HAP-1 (cell line): ENCODE results near the gene PRKCH.

Experiments used
- DNase-seq, 2 experiments: peaks; one replicate each; pipeline ENCODE4 v3.0.0-alpha.2; 2016 to 2020; ENCODE audit warnings: low spot score in 2 of 2
- H3K27me3 ChIP-seq: fragments of 250-450 bp; sonication (Bioruptor Pico); 2 replicates; pipeline ENCODE4 v1.5.1; 2020; ENCODE audit warnings: low read depth, mild to moderate bottlenecking, moderate library complexity
- H3K36me3 ChIP-seq: fragments of 250-450 bp; sonication (Bioruptor Pico); replicated peaks from 2 replicates; pipeline ENCODE4 v1.5.1; 2020; ENCODE audit warnings: mild to moderate bottlenecking
- H3K4me1 ChIP-seq: fragments of 250-450 bp; sonication (Bioruptor Pico); 2 replicates; pipeline ENCODE4 v1.5.1; 2020; ENCODE audit warnings: mild to moderate bottlenecking
- H3K4me3 ChIP-seq: fragments of 250-450 bp; sonication (Bioruptor Pico); 2 replicates; pipeline ENCODE4 v1.5.1; 2020; ENCODE audit warnings: mild to moderate bottlenecking, moderate library complexity
- H3K9me3 ChIP-seq: fragments of 250-450 bp; sonication (Bioruptor Pico); 2 replicates; pipeline ENCODE4 v1.5.1; 2020; ENCODE audit warnings: mild to moderate bottlenecking, moderate library complexity
- in situ Hi-C: fragments of 300-500 bp; cut with MboI; formaldehyde crosslinking; loops from 3 replicates; pipeline ENCODE4 v1.14.3; 2020; ENCODE audit warnings: low sequenced_read_pairs, inconsistent platforms, mixed read lengths

The PRKCH gene

DNA sequence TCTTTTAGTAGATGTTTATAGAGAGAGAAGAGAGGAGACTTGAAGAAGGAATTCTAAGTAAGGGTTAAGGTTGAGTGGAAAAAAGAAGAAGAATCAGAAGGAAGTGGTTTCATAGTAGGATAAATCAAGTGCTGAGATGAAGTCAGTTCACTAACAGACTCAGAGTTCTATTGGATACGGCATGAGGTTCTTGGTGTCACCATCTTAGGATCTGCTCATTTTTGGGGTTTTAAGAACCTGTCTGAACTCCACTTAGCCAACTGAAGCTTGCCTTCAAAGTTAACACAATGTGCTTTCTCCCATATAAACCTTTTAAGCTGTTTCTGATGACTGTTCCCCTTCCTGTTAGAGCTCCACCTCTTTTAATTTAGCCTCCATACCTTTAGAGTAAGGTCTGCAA, 152.6 kb downstream of the PRKCH start:
- Histone ChIP-seq H3K36me3 (no peaks in the 10 kb centered on the region), H3K27me3 (peaks cover 60% of the 10 kb centered on the region), H3K4me1 (no peaks in the 10 kb centered on the region), H3K4me3 (no peak overlapping the region), H3K9me3 (no peaks in the 10 kb centered on the region)
- no peak for DNase-seq
- in situ Hi-C loops: no loop called here

DNA sequence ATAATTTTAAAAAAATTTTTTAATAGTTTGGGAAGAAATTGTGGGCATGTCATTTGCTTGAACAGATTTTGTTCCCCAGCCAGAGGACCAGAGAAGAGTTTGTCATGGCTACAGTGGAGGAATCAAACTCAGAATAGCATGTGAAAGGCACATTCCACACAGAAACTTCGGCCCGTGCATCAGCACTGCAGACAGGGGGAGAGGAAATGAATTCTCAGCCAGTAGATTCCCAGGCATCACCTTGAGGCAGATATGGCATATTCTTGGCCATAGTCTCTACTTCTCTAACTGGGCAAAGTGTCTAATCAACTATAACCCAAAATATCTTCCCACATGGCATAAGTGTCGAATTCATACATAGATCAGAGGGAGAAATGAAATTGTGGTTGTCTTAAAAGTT, 153.3 kb downstream of the PRKCH start:
- peaks cover 63% of the 10 kb centered on the region for H3K27me3 ChIP-seq
- H3K36me3 ChIP-seq: no peaks in the 10 kb centered on the region
- H3K4me3 ChIP-seq: no peak overlapping the region
- in situ Hi-C loops: no loop called here
- no peak for DNase-seq
- no peaks in the 10 kb centered on the region for H3K4me1 ChIP-seq
- no peaks in the 10 kb centered on the region for H3K9me3 ChIP-seq

DNA sequence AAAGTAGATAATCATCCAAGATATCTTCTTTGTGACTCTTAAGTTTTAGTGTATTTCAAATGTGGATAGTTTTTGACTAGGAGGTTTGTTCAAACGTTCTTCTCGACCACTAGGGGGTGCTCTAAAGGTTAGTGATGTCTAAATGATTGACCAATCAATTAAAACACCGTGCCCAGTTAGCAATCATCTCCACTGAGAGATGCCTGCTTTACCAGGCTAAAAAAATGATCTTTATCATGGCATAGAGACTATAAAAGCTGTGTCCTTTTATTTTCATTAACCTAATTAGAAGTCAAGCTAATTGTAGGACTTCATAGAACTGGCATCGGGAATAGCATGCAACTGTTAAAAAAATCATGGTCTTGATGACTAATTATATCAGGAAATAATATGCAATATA, 153.9 kb downstream of the PRKCH start:
- no peaks in the 10 kb centered on the region for H3K4me1 ChIP-seq
- H3K9me3 ChIP-seq: no peaks in the 10 kb centered on the region
- no peaks in the 10 kb centered on the region for H3K36me3 ChIP-seq
- in situ Hi-C loops: no loop called here
- no peak overlapping the region for H3K4me3 ChIP-seq
- peaks cover 66% of the 10 kb centered on the region for H3K27me3 ChIP-seq
- DNase-seq: peak; percentile 22 to 67

DNA sequence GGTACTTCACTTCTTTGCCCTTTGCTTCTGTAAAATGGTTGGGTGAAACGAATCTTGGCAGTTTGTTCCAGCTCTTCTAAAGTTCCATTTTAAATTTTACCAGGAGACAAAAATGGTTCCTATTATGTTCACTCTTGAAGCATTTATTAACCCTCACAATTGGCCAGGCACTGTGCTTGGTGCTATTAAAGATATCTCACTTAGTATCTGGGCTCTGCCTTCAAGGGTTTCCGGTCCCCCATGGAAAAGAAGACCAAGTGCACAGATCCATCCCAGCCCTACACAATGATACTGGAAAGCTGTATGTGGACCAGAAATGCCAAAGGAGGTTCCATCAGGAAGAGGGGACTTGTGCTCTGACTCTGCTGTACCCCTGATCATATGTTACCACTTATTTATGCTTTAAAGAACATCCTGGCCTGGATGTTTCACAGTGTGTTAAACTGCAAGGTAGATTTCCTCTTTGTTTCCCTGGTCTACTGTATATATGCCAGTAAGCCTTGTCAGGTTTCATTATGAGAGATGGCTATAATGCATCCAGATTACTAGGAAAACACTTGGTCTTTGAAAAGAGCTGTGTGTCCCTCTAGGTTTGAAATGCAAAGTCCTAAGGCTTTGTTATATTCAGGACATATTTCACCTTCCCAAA, 154.8 kb downstream of the PRKCH start:
- Histone ChIP-seq H3K4me3 (no peak overlapping the region), H3K4me1 (no peaks in the 10 kb centered on the region), H3K27me3 (peaks cover 71% of the 10 kb centered on the region), H3K36me3 (no peaks in the 10 kb centered on the region), H3K9me3 (no peaks in the 10 kb centered on the region)
- in situ Hi-C loops: no loop called here
- DNase-seq: no peak

DNA sequence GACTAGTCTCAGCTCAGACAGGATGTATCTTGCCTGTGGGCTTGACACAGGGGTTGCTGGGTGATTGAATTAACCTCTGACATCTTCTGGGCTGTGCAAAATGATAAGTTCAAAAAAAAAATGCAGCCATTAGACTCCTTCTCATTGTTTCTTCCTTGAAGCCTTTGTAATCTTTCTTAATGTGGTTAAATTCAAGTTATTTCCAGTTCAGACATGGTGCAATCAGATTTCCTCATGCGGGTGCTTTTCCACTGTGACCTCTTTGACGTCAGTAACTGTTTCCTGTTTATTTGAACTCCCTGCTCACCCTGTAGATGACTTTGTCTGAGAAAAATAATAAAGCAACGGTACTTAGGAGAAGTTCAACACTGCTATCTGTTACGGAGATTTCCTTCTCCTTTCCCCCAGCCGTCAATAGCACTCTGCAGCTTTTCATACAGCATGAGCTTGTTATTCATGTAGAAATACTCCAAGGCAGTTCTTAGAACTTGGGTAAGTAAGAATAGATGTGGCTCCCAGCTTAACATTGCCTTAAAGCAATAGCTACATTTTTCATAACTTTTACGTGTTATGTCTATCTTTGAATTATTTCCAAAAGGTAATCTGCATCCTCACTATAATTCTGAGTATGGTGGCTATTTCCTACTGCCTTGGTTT, 155.5 kb downstream of the PRKCH start:
- in situ Hi-C loops: no loop called here

DNA sequence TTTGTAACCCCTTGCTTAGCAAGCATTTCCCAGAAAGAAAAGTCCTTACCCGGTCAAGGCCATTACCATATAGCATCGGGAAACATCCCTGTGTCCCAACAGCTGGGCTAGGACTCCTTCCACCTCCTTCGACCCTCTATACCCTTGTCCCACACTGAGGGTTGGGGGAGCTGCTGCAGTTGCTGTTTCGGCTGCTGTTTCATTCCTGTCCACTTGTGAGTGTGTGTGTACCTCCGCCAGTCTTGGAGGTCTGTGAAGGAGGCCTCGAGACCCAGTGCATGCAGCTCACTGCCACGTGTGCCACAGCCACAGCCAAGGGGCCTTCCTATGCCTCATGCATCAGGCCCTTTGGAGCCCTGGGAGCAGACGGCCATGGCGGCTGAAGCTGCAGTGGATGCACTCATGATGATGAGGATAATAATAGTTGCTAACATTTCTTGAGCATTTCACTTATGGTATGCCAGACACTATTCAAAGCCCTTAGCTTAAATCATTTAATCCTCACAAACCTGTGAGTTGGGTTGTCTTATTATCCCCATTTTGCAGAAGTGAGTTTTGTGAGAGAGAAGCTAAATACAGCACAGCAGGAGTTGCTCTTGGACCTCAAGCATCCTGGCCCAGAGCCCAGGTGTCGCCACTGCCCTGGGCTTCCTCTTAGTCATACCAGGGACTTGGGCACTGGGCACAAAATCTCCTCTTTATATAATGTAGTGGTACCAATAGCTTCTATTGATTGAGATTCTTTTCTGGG, 156.5 kb downstream of the PRKCH start:
- H3K4me3 ChIP-seq: no peak overlapping the region
- H3K36me3 ChIP-seq: no peaks in the 10 kb centered on the region
- H3K9me3 ChIP-seq: no peaks in the 10 kb centered on the region
- H3K4me1 ChIP-seq: no peaks in the 10 kb centered on the region
- in situ Hi-C loops: no loop called here
- no peak for DNase-seq
- H3K27me3 ChIP-seq: peaks cover 71% of the 10 kb centered on the region

More for the DNA sequence above, 155.5 kb downstream of the PRKCH start:
- Histone ChIP-seq H3K36me3 (no peaks in the 10 kb centered on the region), H3K9me3 (no peaks in the 10 kb centered on the region), H3K27me3 (peaks cover 71% of the 10 kb centered on the region), H3K4me3 (no peak overlapping the region), H3K4me1 (no peaks in the 10 kb centered on the region)
- DNase-seq: no peak

DNA sequence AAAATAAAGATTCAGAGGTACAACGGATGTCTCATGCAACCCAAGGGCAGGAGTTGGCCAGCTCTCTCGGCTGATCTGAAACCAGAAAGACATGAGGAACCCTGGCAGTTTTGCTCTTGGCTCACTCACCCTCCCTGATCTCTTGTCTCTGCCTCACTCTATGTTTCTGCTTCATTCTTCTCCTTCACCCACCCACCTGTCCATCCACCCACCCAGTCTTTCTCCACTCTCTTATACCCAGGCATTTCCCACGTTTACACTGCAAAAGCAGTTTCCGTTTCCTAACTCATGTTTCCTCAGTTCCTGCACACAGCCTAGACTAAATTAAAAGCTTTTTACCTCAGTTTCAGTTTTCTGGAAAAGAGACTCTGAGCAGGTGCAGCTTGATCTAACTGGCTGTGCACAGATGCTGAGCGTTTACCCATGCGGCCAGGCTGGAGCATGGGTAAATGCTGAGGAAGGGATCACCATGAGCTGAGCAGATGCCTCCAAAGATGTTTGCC, 157.6 kb downstream of the PRKCH start:
- Histone ChIP-seq H3K36me3 (no peaks in the 10 kb centered on the region), H3K4me3 (no peak overlapping the region), H3K4me1 (no peaks in the 10 kb centered on the region), H3K27me3 (peaks cover 80% of the 10 kb centered on the region), H3K9me3 (no peaks in the 10 kb centered on the region)
- in situ Hi-C loops: no loop called here
- no peak for DNase-seq

DNA sequence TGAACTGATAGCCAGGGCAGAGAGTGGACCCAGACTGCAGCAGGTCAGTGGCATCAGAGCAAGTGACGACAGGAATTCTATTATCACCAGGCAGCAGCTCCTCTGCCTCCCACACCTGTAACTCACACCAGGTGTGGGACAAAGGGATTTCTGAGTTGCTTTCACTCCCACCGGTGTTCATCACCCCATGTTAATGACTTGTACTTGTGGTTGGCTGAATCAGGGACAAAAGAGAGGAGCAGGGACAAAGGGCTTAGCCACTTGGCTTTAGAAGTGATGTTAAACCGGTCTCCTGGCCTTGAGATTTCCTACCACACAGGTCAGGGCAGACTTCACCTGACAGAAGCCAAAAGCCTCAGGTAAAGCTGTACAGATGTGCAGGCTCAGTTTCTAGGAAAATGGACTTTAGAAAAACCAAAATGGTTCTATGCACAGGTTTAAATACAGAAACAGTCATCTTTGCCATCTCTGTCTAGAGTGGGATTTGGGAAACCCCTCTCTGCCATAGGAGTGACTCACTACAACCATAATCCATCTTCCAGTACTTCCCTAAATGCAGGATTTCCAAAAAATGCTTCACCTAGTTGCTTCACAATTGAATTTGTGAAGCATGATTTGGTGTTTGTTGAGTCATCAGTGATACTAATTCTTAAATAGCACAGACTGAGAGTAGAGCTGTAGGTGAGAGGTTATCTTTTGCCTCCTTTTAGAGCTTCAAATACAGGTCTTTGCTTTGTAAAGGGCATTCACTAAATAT, 158.5 kb downstream of the PRKCH start:
- no peaks in the 10 kb centered on the region for H3K9me3 ChIP-seq
- H3K4me3 ChIP-seq: no peak overlapping the region
- in situ Hi-C loops: no loop called here
- DNase-seq: no peak
- H3K27me3 ChIP-seq: peaks cover 80% of the 10 kb centered on the region
- no peaks in the 10 kb centered on the region for H3K4me1 ChIP-seq
- no peaks in the 10 kb centered on the region for H3K36me3 ChIP-seq

DNA sequence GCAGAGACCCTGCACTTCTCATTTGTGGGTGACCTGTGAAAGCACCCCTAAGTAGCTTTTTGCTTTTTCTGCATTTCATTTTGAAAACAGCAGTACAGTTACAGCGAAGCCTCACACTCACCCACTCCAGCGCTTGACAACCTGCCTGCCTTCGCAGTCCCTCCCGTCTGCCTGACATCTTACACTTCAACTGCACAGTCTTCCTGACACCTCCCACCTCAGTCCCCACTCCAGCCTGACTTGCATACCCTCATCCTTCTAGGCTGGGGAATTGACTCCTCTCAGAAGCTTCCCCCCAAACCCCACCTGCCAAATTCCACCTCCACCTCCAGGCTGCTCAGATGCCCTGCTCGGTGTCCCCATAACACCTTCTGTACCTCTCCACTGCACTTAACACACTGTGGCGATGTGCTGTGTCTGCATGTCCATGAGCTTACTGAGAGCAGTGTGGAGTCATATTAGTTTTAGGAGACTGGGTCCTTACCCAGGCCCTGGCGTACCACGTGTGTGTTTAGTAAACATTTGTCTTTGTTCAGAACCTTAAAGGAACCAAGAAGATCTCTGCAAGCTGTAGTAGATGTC, 159.4 kb downstream of the PRKCH start:
- no peak for DNase-seq
- in situ Hi-C loops: no loop called here
- H3K36me3 ChIP-seq: no peaks in the 10 kb centered on the region

DNA sequence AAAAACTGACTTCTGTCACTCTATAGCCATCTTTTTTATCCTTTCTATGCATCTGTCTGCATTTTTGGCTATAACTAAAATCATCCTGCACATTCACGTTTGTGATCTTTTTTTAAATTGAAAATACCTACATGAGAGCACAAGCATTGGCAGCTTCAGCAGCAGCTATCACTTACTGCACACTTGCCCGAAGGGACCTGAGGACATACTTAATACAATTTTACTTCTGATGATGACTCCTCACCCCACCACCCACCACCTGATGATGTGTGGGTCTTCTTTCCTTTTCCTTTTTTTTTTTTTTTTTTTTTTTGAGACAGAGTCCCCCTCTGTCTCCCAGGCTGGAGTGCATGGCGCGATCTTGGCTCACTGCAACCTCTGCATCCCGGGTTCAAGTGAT, 160.3 kb downstream of the PRKCH start:
- in situ Hi-C loops: no loop called here
- peaks cover 65% of the 10 kb centered on the region for H3K27me3 ChIP-seq
- no peaks in the 10 kb centered on the region for H3K9me3 ChIP-seq
- no peak overlapping the region for H3K4me3 ChIP-seq
- DNase-seq: no peak
- no peaks in the 10 kb centered on the region for H3K36me3 ChIP-seq
- H3K4me1 ChIP-seq: no peaks in the 10 kb centered on the region

More for the DNA sequence above, 159.4 kb downstream of the PRKCH start:
- Histone ChIP-seq H3K9me3 (no peaks in the 10 kb centered on the region), H3K27me3 (peaks cover 74% of the 10 kb centered on the region), H3K4me1 (no peaks in the 10 kb centered on the region), H3K4me3 (no peak overlapping the region)

DNA sequence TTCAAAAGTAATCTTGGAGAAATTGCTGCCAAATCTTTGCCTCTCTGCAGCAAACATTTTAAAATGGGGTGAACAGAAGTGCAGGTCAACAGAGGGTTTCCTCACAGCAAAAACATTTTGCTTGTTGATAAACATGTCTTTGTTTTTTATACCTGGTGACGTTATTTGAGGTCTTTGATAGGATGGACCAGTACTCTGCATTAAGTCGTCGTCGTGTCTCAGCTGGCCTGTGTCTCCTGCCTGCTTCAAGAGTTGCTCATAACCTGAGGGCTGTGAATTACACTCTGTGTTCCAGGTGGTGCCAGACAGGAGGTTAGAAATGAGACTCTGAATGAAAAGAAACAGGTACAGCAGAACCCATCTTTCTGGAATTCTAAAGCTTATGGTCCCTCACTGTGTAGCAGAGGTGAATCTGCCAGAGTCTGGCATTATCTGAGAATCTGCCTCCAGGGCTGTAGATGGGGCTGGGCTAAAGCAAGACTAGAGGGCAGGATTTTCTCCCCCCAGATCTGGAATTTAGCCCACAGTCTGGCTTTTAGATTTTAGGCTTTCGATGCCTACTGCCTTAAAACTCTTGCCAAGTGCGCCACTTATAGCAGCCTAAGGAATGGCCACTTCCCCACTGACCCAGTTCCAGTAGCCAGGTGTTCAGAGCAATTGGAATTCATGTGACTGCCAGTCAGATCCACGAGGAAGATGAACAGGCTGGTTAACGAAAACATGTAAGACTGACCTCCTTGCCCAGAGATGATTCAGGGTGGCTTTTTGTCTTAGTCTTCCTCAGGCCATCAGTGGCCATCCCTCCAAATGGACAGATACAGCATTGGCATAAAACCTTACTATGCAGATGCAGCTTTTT, 161.2 kb downstream of the PRKCH start:
- DNase-seq: no peak
- no peak overlapping the region for H3K4me3 ChIP-seq
- H3K36me3 ChIP-seq: no peaks in the 10 kb centered on the region
- H3K27me3 ChIP-seq: peaks cover 56% of the 10 kb centered on the region
- no peaks in the 10 kb centered on the region for H3K4me1 ChIP-seq
- no peaks in the 10 kb centered on the region for H3K9me3 ChIP-seq
- in situ Hi-C loops: no loop called here

DNA sequence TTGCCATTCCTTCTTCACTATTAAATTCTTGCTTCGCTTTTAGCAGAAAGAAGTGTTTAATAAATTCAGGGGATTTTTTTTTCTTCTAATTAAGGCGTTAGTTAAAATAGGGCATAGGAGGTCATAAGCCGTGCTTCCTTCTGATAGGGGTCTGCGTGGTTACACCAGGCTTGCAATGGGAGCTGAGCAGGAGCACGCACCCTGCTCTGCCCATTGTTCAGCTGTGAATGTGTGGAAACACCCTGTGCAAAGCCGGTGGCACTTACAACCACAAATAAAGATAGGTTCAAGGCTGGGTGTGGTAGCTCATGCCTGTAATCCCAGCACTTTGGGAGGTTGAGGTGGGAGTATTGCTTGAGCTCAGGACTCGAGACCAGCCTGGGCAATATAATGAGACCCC, 162.1 kb downstream of the PRKCH start:
- H3K4me1 ChIP-seq: no peaks in the 10 kb centered on the region
- no peak overlapping the region for H3K4me3 ChIP-seq
- in situ Hi-C loops: no loop called here
- peaks cover 49% of the 10 kb centered on the region for H3K27me3 ChIP-seq
- H3K36me3 ChIP-seq: no peaks in the 10 kb centered on the region
- H3K9me3 ChIP-seq: no peaks in the 10 kb centered on the region
- no peak for DNase-seq

DNA sequence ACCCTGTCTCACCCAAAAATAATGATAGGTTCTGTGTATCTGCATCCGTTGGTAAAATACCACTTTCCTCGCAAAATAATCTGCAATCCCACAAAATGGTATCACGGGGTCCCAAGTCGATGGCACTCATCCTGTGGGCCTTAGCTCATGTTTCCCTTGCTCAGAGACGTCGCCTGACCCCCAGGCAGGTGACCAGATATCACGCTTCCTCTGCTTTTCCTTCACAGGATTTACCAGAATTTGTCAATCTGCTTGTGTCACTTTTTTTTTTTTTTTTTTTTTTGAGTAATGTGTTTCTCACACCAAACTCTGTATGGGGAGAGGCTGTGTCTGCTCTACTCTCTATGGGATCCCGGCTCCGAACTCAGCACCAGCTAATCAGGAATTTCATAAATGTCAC, 162.7 kb downstream of the PRKCH start:
- peaks cover 44% of the 10 kb centered on the region for H3K27me3 ChIP-seq
- no peak for DNase-seq
- no peaks in the 10 kb centered on the region for H3K36me3 ChIP-seq
- no peak overlapping the region for H3K4me3 ChIP-seq
- in situ Hi-C loops: no loop called here
- H3K4me1 ChIP-seq: no peaks in the 10 kb centered on the region
- no peaks in the 10 kb centered on the region for H3K9me3 ChIP-seq
